Middle frontal gyrus (tissue), 1 donor: ENCODE data around the gene IPO9.

Source experiments
- DNase-seq: peaks from one replicate; pipeline ENCODE4 v3.0.0-alpha.2; 2015; ENCODE audit warnings: low spot score; ENCODE audit errors: extremely low spot score

IPO9 gene

DNA sequence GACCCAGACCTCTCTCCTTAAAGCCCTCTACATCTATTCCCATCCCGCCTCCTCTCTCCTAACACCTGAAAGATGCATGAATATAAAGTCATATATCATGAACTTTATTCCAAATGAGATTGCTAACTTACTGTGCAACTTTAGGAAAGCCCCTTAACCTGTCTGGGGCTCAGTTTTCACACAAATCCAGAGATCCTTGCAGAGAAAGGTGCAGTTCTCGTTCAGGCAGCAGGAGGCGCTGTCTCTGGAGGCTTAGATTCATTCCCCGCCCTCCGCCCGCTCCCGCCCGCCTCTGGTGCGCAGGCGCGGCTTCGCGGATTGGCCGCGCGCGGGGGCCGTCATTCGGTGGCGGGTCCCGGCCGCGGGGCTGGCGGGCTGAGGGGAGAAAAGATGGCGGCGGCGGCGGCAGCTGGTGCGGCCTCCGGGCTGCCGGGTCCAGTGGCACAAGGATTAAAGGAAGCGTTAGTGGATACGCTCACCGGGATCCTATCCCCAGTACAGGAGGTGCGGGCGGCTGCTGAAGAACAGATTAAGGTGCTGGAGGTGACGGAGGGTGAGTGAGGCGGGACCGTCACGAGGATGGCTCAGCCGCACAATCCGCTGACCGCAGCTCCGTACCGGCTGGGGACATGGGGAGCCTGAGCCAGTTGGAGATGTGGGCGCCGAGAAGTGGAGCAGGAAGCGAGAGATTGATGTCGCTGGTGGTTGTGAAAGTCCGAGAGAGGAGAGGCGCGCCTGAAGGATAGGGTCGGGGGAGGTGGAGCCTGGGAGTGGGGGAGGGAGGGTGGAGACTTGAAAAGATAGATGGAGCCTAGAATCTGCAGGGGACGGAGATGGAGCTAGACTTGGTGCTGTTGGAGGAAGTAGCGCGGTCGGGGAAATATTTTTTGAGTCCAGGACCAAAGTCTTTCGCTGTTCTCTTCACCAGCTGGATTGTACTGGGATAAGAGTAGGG lies at the start of gene IPO9:
IPO9 (plus strand) TSS at position 338 of the 955 bp plus-strand sequence; CDS start at position 391, 53 bp downstream.
- peak; percentile 82 for DNase-seq

DNA sequence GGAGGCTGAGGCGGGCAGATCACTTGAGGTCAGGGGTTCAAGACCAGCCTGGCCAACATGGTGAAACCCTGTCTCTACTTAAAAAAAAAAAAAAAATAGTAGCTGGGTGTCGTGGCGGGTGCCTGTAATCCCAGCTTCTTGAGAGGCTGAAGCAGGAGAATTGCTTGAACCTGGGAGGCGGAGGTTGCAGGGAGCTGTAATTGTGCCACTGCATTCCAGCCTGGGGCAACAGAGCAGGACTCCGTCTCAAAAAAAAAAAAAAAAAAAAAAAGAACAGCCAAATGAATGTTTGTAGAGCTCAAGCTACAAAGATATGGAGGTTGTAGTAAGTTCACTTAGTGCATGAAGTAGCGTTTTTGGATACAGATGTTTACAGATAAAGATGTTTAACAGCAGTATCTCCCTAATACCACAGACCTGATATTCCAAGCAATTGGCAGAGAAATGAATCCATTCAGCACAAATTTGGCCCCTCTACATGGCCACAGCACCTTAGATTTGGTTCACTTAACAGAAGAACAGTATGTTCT lies 49.5 kb upstream of the IPO9 start:
- DNase-seq: no peak

DNA sequence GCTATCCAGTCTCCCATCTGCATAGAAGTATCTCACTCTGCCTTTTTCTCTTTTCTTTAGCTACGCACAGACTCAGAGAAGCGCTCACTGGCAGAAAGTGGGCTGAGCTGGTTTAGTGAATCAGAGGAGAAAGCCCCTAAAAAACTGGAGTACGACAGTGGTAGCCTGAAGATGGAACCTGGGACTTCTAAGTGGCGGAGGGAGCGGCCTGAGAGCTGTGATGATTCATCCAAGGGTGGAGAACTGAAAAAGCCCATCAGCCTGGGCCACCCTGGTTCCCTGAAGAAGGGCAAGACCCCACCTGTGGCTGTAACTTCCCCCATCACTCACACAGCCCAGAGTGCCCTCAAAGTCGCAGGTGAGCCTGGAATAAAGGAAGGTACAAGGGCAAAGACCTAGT lies 48.0 kb upstream of the IPO9 start:
- no peak for DNase-seq

DNA sequence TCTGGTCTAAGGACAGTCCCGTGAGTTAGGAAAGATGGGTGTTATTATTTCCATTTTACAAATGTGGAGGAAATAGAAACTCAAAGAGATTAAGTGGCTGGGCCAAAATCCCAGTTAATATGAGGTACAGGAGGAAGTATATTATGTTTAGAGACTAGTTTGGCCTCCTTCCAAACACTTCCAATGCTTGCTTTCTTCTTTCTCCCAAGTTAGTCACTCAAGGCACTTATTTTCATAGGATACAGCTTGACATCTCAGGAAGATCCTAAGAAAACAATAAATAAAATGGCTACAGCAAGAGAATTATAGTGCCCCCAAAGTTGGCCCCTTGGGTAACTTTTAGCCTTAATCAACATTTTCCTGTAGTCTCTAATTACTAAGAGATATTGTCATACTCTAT lies 47.5 kb upstream of the IPO9 start:
- DNase-seq: no peak

DNA sequence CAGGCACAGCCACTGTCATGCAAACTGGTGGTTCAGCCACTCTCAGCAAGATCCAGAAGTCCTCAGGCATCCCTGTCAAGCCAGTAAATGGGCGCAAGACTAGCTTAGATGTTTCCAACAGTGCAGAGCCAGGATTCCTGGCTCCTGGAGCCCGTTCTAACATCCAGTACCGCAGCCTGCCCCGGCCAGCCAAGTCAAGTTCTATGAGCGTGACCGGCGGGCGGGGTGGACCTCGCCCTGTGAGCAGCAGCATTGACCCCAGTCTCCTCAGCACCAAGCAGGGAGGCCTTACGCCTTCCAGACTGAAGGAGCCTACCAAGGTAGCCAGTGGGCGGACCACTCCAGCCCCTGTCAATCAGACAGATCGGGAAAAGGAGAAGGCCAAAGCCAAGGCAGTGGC lies 46.6 kb upstream of the IPO9 start:
- DNase-seq: no peak

DNA sequence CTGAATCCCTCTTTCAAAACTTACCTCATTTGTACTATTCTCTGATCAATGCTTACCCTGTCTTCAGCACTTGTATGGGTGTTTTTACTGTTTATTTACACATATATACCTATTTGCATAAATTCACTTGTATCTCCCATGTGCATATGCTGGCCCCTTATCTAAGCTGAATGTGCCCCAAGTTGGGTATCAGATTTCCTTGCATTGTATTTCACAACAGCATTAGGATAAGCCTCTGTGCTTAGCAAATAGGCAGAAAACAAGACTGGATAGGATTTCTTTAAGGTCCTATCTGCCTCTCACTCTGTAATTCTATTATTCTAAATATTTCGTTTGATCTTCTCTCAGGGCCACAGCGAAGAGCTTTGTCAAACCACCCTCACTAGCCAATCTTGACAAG lies 45.9 kb upstream of the IPO9 start:
- DNase-seq: no peak

DNA sequence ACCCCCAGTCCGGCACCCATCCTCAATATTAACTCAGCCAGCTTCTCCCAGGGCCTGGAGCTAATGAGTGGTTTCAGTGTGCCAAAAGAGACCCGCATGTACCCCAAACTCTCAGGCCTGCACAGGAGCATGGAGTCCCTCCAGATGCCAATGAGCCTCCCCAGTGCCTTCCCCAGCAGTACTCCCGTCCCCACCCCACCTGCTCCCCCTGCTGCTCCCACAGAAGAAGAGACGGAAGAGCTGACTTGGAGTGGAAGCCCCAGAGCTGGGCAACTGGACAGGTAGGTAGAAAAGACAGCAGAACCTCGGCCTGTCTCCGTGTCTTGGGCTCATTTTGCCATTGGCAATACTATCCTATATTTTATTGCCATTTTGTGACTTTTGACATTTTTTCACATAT lies 45.4 kb upstream of the IPO9 start:
- DNase-seq: no peak

DNA sequence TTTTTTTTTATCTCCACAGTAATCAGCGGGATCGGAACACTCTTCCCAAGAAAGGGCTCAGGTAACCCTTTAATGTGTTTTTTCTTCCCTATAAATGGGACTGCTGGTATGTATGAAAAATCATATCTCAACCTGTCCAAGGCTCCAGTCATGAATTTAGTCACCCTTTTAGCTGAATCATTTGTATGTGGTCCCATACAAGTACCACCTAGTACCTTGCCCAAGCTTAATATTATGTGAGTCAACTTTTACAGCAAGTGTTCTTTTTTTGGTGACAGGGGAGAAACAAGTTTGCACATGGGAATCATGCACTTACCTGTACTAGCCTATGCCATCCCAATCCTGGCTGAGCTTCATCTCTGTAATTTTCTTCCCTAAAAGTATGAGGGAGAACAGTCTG lies 43.7 kb upstream of the IPO9 start:
- no peak for DNase-seq

DNA sequence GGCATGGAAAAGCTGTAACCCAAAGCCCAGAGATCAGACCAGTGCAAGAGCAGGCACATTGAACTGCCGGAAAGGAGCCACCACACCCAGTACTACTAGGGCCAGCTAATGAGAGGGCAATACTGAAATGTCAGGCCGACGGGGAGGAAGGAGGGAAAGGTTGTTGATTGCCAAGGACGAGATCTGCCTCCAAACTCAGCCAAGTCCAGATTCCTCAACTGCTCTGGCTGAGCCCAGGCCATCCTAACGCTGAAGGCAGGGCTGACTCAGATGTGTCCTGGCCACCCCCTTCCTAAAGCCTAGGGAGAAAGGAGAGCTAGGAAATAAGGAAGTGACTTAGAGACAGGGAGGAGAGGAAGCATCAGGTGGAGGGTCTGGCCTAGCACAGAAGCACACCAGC lies 42.1 kb upstream of the IPO9 start:
- DNase-seq: no peak

DNA sequence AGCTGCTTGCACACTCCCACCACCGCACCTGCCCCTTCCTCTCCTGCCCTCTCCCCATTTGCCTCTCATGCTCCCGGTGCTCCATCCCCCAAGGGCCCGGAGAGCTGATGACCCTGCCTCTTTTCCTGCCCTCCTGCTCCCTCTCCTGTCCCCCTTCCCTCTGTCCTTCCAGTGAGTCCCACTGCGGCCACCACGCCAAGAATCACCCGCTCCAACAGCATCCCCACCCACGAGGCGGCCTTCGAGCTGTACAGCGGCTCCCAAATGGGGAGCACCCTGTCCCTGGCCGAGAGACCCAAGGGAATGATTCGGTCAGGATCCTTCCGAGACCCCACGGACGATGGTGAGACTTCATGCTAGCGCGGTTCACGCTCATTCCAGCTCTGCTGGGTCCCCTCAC lies 40.7 kb upstream of the IPO9 start:
- no peak for DNase-seq

DNA sequence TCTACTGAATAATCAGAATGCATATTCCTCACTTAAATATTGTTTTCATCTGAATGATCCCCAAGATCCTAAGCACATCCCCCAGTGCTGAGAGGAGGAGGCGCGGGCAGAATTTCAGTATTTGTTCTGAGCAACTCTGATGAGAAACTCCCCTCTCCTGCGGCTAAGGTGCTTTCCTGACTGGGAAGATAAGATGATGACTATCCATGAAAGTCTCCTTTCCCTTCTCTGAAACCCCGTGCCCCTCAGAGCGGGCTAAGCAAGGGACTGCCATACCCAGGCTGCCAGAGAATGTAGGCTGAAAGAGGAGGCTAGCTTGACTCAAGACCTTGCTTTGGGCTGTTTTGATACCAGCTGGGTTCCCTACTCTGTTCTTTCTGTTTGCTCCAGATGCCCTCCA lies 39.7 kb upstream of the IPO9 start:
- DNase-seq: no peak

DNA sequence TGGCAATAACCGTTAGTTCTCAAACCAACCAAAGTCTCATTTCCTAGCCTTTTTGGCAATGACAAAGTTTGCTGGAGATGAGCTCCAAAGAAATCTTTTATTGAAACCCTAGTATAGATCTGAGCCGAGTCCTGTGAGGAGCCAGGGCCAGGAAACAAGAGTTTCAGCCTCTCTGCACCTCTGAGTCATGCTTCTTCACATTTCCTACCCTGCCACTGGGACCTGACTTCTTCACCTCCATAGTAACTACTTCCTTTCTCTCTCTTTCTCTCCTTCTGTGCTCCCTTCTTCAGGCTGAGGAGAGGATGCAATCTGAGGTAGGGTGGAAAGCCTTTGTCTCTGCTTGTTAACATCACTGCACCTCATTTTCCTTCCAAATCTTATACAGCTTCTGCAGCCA lies 38.7 kb upstream of the IPO9 start:
- no peak for DNase-seq

DNA sequence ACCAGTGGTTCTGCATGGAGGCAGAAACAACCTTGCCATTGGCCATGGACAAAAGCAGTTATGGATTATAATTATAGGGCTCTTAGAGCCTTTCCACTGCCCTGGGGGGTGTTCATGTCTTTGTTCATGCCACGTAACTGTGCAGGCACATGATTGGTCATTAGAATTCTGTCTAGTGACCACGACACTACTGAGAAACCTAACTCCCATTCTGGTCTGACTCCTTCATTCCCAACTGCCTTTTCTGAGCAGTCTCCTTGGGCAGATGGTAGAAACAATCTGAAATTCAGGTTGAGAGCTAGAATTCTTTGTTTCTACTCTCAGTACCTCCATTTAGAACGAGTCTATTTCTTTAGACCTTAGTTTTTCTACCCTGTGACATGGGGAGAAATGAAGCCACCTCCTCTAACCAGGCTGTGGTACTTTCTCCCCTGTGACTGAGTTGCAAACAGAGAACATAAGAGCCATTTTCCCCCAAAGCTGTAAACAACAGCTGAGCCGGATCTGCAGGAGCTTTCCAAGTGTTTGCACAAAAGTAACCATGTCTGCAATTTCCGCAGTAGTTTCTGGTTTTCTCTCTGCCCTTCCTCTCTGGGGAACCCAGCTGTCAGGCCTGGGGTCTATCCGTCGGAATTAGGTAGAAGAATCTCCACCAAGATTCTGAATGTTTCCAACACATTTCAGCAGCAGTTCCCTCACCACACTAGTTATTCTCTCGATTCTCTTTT lies 37.7 kb upstream of the IPO9 start:
- peak; percentile 47 for DNase-seq

DNA sequence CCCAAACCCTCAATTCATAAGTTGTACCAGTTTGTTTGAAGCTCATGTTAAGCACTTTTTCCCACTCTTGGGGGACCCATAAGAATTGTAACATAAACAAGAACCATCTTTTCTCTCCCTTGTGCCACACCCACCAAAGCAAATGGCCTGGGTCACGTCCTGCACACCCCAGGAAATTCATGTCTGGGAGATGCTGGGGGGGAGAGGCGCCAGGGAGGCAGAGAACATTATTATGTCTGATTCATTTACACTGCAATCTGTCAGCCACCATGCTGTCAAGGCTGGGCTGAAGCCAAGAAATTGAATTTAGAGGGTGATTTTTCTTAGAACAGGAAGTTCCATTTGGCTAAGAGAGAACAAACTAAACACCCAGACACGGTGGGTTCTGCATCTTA lies 37.2 kb upstream of the IPO9 start:
- DNase-seq: no peak

DNA sequence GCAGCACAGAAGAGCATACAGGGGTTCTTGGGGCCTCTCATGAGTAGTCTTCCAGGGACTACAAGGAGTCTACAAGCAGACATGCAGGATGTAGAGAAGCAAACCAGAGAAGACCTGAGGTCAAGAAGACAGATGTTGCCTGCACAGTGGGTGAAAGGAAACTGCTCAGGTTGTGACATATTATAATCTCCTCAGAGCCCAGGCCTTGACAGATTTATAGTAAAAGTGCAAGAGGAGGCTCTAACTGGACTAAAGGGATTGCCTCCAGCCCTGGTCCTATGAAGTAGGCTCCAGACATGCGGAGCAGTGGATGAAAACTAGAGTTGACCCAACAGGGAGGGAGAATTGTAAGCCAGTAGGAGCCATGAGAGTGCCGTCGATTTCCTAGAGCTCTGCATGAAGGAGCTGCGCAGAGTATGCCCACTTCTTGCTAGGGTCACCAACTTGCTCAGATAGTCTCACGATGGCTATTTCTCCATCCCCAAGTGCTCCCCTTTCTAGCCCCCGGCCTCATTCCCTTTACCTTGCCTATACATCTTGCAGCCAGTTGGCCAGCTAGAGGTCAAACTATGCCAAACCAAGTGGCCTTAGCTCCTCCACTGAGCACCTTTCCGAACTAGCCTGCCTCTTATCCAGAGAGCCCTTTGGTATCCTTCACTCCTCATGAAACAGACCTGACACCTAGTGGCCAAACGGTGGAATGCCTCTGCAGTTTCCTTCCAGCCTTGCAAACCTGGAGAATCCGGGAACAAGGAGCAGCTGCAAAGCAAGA lies 36.2 kb upstream of the IPO9 start:
- peak; percentile 82 for DNase-seq

DNA sequence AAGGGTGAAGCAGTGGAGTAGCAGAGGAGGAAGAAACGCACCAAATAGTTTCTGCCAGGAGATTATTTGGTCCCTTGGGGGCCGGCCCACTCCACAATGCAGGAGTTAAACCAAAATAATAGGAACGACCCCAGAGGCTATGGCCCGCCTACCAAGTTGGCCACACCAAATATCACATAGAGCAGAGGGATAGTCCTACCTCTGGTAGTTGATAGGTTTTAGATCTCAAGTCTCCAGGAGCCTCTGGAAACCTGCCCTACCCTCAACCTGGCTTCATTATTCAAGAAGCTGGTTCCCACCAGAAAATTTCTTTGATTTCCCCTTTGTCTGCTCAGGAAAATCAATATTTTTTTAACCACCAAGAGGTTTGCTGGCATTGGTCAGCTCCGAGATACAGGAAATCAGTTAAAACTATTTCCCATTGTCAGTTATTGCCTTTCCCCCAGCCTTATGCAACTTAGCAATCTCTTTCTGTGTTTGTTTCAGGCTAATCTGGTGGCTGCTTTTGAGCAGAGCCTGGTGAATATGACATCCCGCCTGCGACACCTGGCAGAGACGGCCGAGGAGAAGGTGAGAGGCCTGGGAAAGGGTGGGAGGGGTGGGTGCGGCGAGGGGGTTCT lies 35.5 kb upstream of the IPO9 start:
- no peak for DNase-seq

DNA sequence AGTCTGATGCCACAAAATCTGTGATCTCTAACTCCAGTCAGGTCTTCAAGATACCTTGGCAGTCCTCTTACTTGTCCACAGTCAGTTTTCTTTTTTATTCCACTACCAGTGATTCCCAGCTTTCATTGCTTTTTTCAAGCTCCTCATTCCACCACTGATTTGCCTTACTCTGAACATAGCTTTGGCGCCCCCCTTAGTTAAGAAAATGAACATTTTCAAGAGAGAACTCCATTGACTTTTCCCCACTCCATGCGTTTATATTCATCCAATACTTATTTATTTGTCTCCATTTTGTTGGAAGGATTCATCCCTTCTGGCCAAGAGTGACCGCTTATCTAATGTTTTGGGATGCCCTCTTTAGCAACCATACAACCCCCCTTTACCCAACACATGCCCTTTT lies 33.9 kb upstream of the IPO9 start:
- DNase-seq: no peak

DNA sequence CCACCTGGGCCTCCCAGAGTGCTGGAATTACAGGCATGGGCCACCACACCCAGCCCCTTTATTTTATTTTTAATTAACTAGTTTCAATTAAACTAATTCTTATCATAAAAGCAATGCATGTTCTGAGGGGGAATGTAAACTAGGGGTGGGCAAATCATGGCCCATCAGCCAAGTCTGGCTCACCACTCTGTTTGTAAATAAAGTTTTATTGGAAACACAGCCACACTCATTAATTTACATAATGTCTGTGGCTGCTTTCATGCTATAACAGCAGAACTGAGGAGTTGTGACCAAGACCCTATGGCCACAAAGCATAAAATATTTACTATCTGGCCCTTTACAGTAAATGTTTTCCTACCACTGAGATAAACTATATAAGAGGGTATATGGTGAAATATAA lies 28.7 kb upstream of the IPO9 start:
- no peak for DNase-seq

DNA sequence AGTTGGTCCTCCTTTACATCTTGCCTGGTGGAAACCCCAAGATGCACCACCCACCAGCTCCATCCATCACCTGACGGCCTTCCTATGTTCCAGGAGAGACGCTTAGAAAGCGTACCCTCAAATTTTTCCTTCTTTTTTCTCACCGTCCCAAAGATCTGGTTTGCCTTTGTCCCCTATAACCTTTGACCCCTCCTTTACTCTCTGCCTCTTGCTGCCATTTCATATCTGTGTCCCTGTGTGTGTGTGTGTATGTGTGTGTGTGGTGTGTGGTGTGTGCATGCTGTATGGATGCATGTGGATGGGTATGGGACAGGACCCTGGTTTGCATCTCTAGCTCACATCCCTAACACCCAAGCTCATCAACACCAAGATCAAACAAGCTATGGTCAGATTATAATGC lies 22.2 kb upstream of the IPO9 start:
- DNase-seq: no peak

DNA sequence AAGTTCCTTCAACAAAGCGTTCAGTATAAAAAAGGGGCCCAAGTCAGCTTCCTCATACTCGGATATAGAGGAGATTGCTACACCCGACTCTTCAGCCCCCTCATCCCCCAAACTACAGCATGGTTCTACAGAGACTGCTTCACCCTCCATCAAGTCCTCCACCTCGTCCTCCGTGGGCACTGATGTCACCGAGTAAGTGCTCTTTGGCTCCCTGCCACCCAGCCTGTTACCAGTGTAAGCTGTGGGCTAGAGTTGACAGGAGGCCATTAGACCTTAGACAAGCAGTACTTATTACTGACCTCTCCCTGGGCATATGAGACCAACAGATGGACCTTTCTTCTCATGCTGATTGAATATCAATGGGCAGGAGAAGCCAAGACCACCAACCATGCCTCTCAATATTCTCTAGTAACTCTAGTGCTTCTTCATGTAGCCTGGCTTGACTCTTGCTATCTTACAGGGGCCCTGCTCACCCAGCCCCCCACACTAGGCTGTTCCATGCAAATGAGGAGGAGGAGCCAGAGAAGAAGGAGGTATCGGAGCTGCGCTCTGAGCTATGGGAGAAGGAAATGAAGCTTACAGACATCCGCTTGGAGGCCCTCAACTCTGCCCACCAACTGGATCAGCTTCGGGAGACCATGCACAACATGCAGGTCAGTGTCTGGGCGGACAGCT lies 20.9 kb upstream of the IPO9 start:
- DNase-seq: no peak

DNA sequence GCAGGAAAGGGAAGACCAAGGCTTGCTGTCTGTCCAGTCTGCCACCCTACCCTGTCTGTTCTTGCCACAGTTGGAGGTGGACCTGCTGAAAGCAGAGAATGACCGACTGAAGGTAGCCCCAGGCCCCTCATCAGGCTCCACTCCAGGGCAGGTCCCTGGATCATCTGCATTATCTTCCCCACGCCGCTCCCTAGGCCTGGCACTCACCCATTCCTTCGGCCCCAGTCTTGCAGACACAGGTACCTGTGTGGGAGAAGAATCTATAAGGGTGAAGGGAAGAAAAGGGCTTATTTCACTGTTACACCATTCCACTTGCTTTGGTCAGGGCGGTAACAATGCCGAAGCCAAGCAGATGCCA lies 20.3 kb upstream of the IPO9 start:
- no peak for DNase-seq
